COLO668 (cell line): ENCODE results near the gene ZNF688.

ENCODE experiments used
- DNase-seq: peaks from one replicate; lab custom pipeline; 2025; ENCODE audit not compliant: unreplicated experiment; lab: John Stamatoyannopoulos, UW

ZNF688 gene

GRCh38 chr16:30585400-30586191, 14.1 kb upstream of the ZNF688 start, which contains the start of gene ZNF785:
Gene ZNF785 (minus strand): TSS chr16:30585697. CDS start chr16:30585611, 86 bp downstream.
- peak; percentile 95 for DNase-seq

- DNase-seq: peak; percentile 56
Measured at GRCh38 chr16:30585022-30585399, 13.5 kb upstream of the ZNF688 start.

GRCh38 chr16:30582611-30583340, 11.3 kb upstream of the ZNF688 start:
- DNase-seq: no peak

GRCh38 chr16:30581457-30581856, 9.9 kb upstream of the ZNF688 start:
- no peak for DNase-seq

- no peak for DNase-seq
Measured at GRCh38 chr16:30574678-30575077, 3.2 kb upstream of the ZNF688 start.

GRCh38 chr16:30570636-30571444, 674 bp downstream of the ZNF688 start:
- DNase-seq: peak; percentile 46

GRCh38 chr16:30569746-30570635, 1.5 kb downstream of the ZNF688 start:
- DNase-seq: no peak

- no peak for DNase-seq
Measured at GRCh38 chr16:30569281-30569680, 2.2 kb downstream of the ZNF688 start.

GRCh38 chr16:30567991-30568638, 3.4 kb downstream of the ZNF688 start:
- DNase-seq: no peak

GRCh38 chr16:30567160-30567990, 4.1 kb downstream of the ZNF688 start:
- peak; percentile 6 for DNase-seq

GRCh38 chr16:30566531-30566930, 5.0 kb downstream of the ZNF688 start:
- no peak for DNase-seq

GRCh38 chr16:30565984-30566383, 5.5 kb downstream of the ZNF688 start:
- no peak for DNase-seq

GRCh38 chr16:30565526-30565925, 6.0 kb downstream of the ZNF688 start:
- no peak for DNase-seq

- peak; percentile 79 for DNase-seq
Measured at GRCh38 chr16:30562021-30562420, 9.5 kb downstream of the ZNF688 start.

GRCh38 chr16:30561089-30561816, 10.3 kb downstream of the ZNF688 start:
- peak; percentile 69 for DNase-seq

GRCh38 chr16:30559690-30560089, 11.8 kb downstream of the ZNF688 start:
- no peak for DNase-seq

- no peak for DNase-seq
Measured at GRCh38 chr16:30558789-30559377, 12.6 kb downstream of the ZNF688 start.
